Panc1 (cell line): Measurements from ENCODE around the gene GAPVD1. TPM values are rescaled to one million over a fixed set of nuclear protein-coding genes. Genes with fewer than 3 reads are reported as not detected.

Source experiments
- ATAC-seq: fragments of 200-7000 bp; cut with Tn5 transposase; 2 replicates; pipeline ENCODE4 v1.9.1; 2020; ENCODE audit warnings: mild to moderate bottlenecking, moderate library complexity
- BruUV-seq: library from RNA; stranded (reverse); fragments of 400-500 nt; replicated peaks from 2 replicates; lab custom pipeline; 2021; lab: Mats Ljungman, UMichigan
- CTCF ChIA-PET: fragments of 300-600 bp; sonication (Branson Sonifier 250); formaldehyde crosslinking; loops from one replicate; lab custom pipeline; 2022; ENCODE audit warnings: antibody characterized with exemption; lab: Charles Lee
- POLR2A ChIA-PET: fragments of 300-600 bp; sonication (Branson Sonifier 250); formaldehyde crosslinking; loops from one replicate; lab custom pipeline; 2022; ENCODE audit warnings: antibody characterized with exemption; lab: Charles Lee
- DNase-seq: peaks from one replicate; pipeline ENCODE4 v3.0.0-alpha.2; 2010; ENCODE audit warnings: low read depth, low spot score
- H3K27ac ChIP-seq: 2 replicates; pipeline ENCODE4 v1.5.1; 2011; ENCODE audit warnings: mild to moderate bottlenecking, low read length, inconsistent platforms
- H3K27me3 ChIP-seq: fragments of 200-500 bp; sonication (Bioruptor generic); 2 replicates; pipeline ENCODE4 v1.6.0; 2014; ENCODE audit warnings: low read length, inconsistent platforms; ENCODE audit not compliant: control insufficient read depth, insufficient read depth
- H3K36me3 ChIP-seq: fragments of 200-500 bp; sonication (Bioruptor generic); 2 replicates; pipeline ENCODE4 v1.5.1; 2014; ENCODE audit warnings: inconsistent platforms, mild to moderate bottlenecking, low read length, moderate library complexity; ENCODE audit not compliant: control insufficient read depth, insufficient read depth
- H3K4me1 ChIP-seq: 2 replicates; pipeline ENCODE4 v1.5.1; 2011; ENCODE audit warnings: inconsistent platforms, mild to moderate bottlenecking, low read length, moderate library complexity; ENCODE audit not compliant: control insufficient read depth, insufficient read depth
- H3K4me3 ChIP-seq, 2 experiments: 2 replicates each; pipeline ENCODE4 v1.5.1; 2011 to 2012; ENCODE audit warnings: low read depth in 2 of 2, low read length in 2 of 2, mild to moderate bottlenecking in 2 of 2, inconsistent platforms in 1 of 2, moderate library complexity in 1 of 2
- H3K9me3 ChIP-seq: fragments of 200-500 bp; sonication (Bioruptor generic); 2 replicates; pipeline ENCODE4 v1.5.1; 2014; ENCODE audit warnings: low read depth, mild to moderate bottlenecking, inconsistent platforms, low read length, moderate library complexity; ENCODE audit not compliant: control insufficient read depth, insufficient read depth
- POLR2AphosphoS5 ChIP-seq: IDR thresholded peaks from 2 replicates; pipeline ENCODE4 v1.6.1; 2012; ENCODE audit warnings: mild to moderate bottlenecking, low read depth, low read length, moderate library complexity
- SIN3A ChIP-seq: IDR thresholded peaks from 2 replicates; pipeline ENCODE4 v1.6.1; 2012; ENCODE audit warnings: low read depth, mild to moderate bottlenecking, low read length, moderate library complexity, borderline replicate concordance; ENCODE audit not compliant: insufficient read depth
- TCF7L2 ChIP-seq: IDR thresholded peaks from 2 replicates; pipeline ENCODE4 v1.6.1; 2011; ENCODE audit warnings: mild to moderate bottlenecking, low read depth, low read length, inconsistent platforms
- in situ Hi-C: cut with HindIII; loops from 2 replicates; pipeline ENCODE4 v1.10.0; 2016; ENCODE audit warnings: low sequenced_read_pairs, low pct_unique_long_range_greater_than_20kb
- intact Hi-C: fragments of 100-400 bp; cut with micrococcal nuclease; formaldehyde crosslinking; loops from one replicate; pipeline ENCODE4 v1.10.0; 2022; ENCODE audit not compliant: unreplicated experiment
- total RNA-seq: library from RNA; stranded (reverse); gene quantifications from one replicate; pipeline ENCODE4 v1.2.1, GENCODE V29; 2021; ENCODE audit not compliant: unreplicated experiment
- TF ChIP-seq, protein P1 (sequence below): fragments of 450-650 bp; IDR thresholded peaks from 2 replicates; pipeline ENCODE4 v1.5.1; 2017; ENCODE audit warnings: mild to moderate bottlenecking
- TF ChIP-seq, protein P2 (sequence below), 2 experiments: IDR thresholded peaks; 2 replicates each; pipeline ENCODE4 v1.6.1; 2011 to 2012; ENCODE audit warnings: low read depth in 2 of 2, control low read depth in 1 of 2, low read length in 1 of 2, mild to moderate bottlenecking in 1 of 2, moderate library complexity in 1 of 2; ENCODE audit not compliant: insufficient read depth in 1 of 2

Gene GAPVD1
- total RNA-seq, 1 experiment from 2014 or later, result 48.6 TPM

DNA sequence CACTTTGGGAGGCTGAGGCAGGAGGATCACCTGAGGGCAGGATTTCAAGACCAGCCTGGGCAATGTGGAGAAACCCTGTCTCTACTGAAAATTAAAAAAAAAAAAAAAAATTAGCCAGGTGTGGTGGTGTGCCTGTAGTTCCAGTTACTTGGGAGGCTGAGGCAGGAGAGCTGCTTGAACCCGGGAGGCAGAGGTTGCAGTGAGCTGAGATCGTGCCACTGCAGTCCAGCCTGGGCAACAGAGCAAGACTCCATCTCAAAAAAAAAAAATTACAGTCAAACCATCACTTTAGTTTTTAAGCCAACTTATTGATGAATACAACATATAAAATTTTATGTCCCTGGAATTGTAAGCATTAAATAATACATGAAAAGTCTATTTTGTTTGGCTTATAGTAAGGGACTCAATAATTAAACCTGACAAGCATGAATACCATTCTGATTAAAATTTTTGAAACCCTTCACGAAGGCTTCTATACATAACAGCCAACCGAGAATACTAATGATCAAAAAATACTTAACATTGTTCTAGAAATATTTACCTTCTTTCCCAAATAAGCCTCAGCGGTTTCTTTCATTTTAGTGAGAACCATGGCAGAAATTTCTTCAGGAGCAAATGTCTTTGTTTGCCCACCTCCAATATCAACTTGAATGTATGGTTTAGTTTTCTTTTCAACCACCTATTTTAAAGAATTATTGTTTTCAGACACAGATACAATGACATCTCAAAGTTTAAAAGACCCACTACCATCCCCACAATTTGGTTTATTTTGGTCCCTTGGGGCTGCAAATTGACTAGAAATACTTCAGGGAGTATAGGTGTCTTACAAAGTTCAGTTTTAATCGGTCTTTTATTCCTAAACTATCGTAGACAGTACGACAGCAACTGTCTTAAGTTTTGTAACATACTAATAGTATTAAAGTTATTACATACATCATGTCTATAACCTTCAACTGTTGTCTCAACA is 21.7 kb upstream of the GAPVD1 start:
- no peak for TF ChIP-seq TCF7L2
- TF ChIP-seq, protein P1, sequence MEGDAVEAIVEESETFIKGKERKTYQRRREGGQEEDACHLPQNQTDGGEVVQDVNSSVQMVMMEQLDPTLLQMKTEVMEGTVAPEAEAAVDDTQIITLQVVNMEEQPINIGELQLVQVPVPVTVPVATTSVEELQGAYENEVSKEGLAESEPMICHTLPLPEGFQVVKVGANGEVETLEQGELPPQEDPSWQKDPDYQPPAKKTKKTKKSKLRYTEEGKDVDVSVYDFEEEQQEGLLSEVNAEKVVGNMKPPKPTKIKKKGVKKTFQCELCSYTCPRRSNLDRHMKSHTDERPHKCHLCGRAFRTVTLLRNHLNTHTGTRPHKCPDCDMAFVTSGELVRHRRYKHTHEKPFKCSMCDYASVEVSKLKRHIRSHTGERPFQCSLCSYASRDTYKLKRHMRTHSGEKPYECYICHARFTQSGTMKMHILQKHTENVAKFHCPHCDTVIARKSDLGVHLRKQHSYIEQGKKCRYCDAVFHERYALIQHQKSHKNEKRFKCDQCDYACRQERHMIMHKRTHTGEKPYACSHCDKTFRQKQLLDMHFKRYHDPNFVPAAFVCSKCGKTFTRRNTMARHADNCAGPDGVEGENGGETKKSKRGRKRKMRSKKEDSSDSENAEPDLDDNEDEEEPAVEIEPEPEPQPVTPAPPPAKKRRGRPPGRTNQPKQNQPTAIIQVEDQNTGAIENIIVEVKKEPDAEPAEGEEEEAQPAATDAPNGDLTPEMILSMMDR, result no peak
- TF ChIP-seq SIN3A, result no peak
- TF ChIP-seq, protein P2, sequence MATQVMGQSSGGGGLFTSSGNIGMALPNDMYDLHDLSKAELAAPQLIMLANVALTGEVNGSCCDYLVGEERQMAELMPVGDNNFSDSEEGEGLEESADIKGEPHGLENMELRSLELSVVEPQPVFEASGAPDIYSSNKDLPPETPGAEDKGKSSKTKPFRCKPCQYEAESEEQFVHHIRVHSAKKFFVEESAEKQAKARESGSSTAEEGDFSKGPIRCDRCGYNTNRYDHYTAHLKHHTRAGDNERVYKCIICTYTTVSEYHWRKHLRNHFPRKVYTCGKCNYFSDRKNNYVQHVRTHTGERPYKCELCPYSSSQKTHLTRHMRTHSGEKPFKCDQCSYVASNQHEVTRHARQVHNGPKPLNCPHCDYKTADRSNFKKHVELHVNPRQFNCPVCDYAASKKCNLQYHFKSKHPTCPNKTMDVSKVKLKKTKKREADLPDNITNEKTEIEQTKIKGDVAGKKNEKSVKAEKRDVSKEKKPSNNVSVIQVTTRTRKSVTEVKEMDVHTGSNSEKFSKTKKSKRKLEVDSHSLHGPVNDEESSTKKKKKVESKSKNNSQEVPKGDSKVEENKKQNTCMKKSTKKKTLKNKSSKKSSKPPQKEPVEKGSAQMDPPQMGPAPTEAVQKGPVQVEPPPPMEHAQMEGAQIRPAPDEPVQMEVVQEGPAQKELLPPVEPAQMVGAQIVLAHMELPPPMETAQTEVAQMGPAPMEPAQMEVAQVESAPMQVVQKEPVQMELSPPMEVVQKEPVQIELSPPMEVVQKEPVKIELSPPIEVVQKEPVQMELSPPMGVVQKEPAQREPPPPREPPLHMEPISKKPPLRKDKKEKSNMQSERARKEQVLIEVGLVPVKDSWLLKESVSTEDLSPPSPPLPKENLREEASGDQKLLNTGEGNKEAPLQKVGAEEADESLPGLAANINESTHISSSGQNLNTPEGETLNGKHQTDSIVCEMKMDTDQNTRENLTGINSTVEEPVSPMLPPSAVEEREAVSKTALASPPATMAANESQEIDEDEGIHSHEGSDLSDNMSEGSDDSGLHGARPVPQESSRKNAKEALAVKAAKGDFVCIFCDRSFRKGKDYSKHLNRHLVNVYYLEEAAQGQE (IDR thresholded peaks at IDR 0.05; ENCODE audit: insufficient read depth in 1 of 2, low read depth in 2 of 2, low read length in 1 of 2), result no peak
- TF ChIP-seq POLR2AphosphoS5, result no peak
- in situ Hi-C loops, result no loop called here
- ChIA-PET CTCF (no interaction called here), POLR2A (no interaction called here)
- no peak for DNase-seq
- no peaks in the 10 kb centered on the region for H3K27me3 ChIP-seq
- intact Hi-C loops, result no loop called here
- peak overlapping the region; percentile 89 to 95 for H3K4me3 ChIP-seq
- H3K4me1 ChIP-seq, result peaks cover 45% of the 10 kb centered on the region
- peak overlapping the region; percentile 89 for H3K27ac ChIP-seq
- H3K9me3 ChIP-seq, result no peaks in the 10 kb centered on the region
- H3K36me3 ChIP-seq, result peaks cover 37% of the 10 kb centered on the region
- BruUV-seq, result no TSS peak
- ATAC-seq, result no peak

DNA sequence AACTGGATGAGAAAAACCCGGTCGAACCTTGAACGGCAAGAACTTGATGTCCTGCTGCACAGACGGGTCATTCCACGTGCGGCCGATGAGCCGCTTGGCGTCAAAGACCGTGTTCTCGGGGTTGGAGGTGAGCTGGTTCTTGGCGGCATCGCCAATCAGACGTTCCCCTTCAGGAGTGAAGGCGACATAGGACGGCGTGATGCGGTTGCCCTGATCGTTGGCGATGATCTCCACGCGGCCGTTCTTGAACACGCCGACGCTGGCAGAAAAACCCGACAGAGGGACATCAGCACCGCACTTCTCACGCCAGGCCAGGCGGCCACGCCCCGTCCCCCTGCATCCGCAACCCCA is 21.0 kb upstream of the GAPVD1 start:
- Histone ChIP-seq H3K36me3 (peaks cover 34% of the 10 kb centered on the region), H3K27ac (peak overlapping the region; percentile 89), H3K4me1 (peaks cover 42% of the 10 kb centered on the region), H3K4me3 (peak overlapping the region; percentile 89 to 95), H3K27me3 (no peaks in the 10 kb centered on the region), H3K9me3 (no peaks in the 10 kb centered on the region)
- no peak for DNase-seq
- POLR2A ChIA-PET, result no interaction called here
- TF ChIP-seq POLR2AphosphoS5, result no peak
- TF ChIP-seq TCF7L2, result no peak
- TF ChIP-seq SIN3A, result no peak
- TF ChIP-seq, protein P1, result no peak
- TF ChIP-seq, protein P2 (IDR thresholded peaks at IDR 0.05; ENCODE audit: insufficient read depth in 1 of 2, low read depth in 2 of 2, low read length in 1 of 2), result no peak
- peak; percentile 14; the same call in 1 of the 2 replicates for ATAC-seq
- intact Hi-C loops, result no loop called here
- no TSS peak for BruUV-seq
- CTCF ChIA-PET, result no interaction called here
- in situ Hi-C loops, result no loop called here
